CD8-positive, alpha-beta memory T cell (primary cell): ENCODE data around the gene SRRT. TPM values are rescaled to one million over a fixed set of nuclear protein-coding genes. Genes with fewer than 3 reads are reported as not detected.

ENCODE experiments used
- CTCF ChIA-PET: fragments of 350-600 bp; sonication (Branson Sonifier 250); formaldehyde crosslinking; loops from one replicate; lab custom pipeline; 2021; ENCODE audit warnings: antibody characterized with exemption; lab: Charles Lee
- POLR2A ChIA-PET: fragments of 350-600 bp; sonication (Branson Sonifier 250); formaldehyde crosslinking; loops from one replicate; lab custom pipeline; 2021; ENCODE audit warnings: antibody characterized with exemption; lab: Charles Lee
- DNase-seq, 5 donors: peaks; one replicate each; pipeline versions ENCODE4 v3.0.0 to v3.0.0-alpha.2; 2020 to 2022; ENCODE audit warnings: mixed read lengths in 1 of 5
- H3K27ac ChIP-seq: one replicate; pipeline ENCODE4 v1.7.0; 2013; ENCODE audit warnings: low read depth, mild to moderate bottlenecking, low read length, moderate library complexity
- H3K27me3 ChIP-seq: 2 replicates; pipeline ENCODE4 v1.7.0; 2013; ENCODE audit warnings: low read length, mild to moderate bottlenecking; ENCODE audit not compliant: insufficient read depth, poor library complexity, severe bottlenecking
- H3K36me3 ChIP-seq: 2 replicates; pipeline ENCODE4 v1.7.0; 2013; ENCODE audit warnings: mild to moderate bottlenecking, low read length, moderate library complexity; ENCODE audit not compliant: insufficient read depth
- H3K4me1 ChIP-seq: 2 replicates; pipeline ENCODE4 v1.7.0; 2013; ENCODE audit warnings: mild to moderate bottlenecking, low read length, moderate library complexity; ENCODE audit not compliant: insufficient read depth
- H3K4me3 ChIP-seq: 2 replicates; pipeline ENCODE4 v1.7.0; 2013; ENCODE audit warnings: mild to moderate bottlenecking, low read length
- H3K9me3 ChIP-seq: 2 replicates; pipeline ENCODE4 v1.7.0; 2013; ENCODE audit warnings: mild to moderate bottlenecking, low read length
- H3K27ac Mint-ChIP-seq, 8 donors: one replicate each; pipeline ENCODE4 v1.8.0; 2020 to 2021; ENCODE audit warnings: mixed read lengths in 8 of 8, mild to moderate bottlenecking in 6 of 8, inconsistent platforms in 3 of 8, moderate library complexity in 3 of 8
- H3K27me3 Mint-ChIP-seq, 2 donors: one replicate each; pipeline ENCODE4 v1.8.0; 2020 to 2021; ENCODE audit warnings: mixed read lengths in 2 of 2, mild to moderate bottlenecking in 1 of 2, moderate library complexity in 1 of 2
- H3K36me3 Mint-ChIP-seq, 3 donors: one replicate each; pipeline ENCODE4 v1.8.0; 2020 to 2021; ENCODE audit warnings: mixed read lengths in 3 of 3, inconsistent platforms in 1 of 3, mild to moderate bottlenecking in 1 of 3
- H3K4me1 Mint-ChIP-seq, 3 donors: one replicate each; pipeline ENCODE4 v1.8.0; 2020 to 2021; ENCODE audit warnings: mixed read lengths in 3 of 3, inconsistent platforms in 1 of 3, mild to moderate bottlenecking in 1 of 3
- H3K4me3 Mint-ChIP-seq, 7 donors: one replicate each; pipeline ENCODE4 v1.8.0; 2020 to 2021; ENCODE audit warnings: mixed read lengths in 7 of 7, mild to moderate bottlenecking in 6 of 7, moderate library complexity in 4 of 7, inconsistent platforms in 2 of 7
- H3K9me3 Mint-ChIP-seq, 5 donors: one replicate each; pipeline ENCODE4 v1.8.0; 2020 to 2022; ENCODE audit warnings: mixed read lengths in 5 of 5, mild to moderate bottlenecking in 3 of 5, moderate library complexity in 2 of 5, inconsistent platforms in 1 of 5
- polyA plus RNA-seq: library from polyadenylated mRNA; unstranded; fragments of 300-500 nt; fragmentation: Illumina TruSeq; gene quantifications from one replicate; pipeline ENCODE4 v1.2.3, GENCODE V29; 2021
- total RNA-seq, 2 experiments: library from RNA; stranded (reverse); gene quantifications; one replicate each; pipeline ENCODE4 v1.2.3, GENCODE V29; 2021

Gene SRRT, protein sequence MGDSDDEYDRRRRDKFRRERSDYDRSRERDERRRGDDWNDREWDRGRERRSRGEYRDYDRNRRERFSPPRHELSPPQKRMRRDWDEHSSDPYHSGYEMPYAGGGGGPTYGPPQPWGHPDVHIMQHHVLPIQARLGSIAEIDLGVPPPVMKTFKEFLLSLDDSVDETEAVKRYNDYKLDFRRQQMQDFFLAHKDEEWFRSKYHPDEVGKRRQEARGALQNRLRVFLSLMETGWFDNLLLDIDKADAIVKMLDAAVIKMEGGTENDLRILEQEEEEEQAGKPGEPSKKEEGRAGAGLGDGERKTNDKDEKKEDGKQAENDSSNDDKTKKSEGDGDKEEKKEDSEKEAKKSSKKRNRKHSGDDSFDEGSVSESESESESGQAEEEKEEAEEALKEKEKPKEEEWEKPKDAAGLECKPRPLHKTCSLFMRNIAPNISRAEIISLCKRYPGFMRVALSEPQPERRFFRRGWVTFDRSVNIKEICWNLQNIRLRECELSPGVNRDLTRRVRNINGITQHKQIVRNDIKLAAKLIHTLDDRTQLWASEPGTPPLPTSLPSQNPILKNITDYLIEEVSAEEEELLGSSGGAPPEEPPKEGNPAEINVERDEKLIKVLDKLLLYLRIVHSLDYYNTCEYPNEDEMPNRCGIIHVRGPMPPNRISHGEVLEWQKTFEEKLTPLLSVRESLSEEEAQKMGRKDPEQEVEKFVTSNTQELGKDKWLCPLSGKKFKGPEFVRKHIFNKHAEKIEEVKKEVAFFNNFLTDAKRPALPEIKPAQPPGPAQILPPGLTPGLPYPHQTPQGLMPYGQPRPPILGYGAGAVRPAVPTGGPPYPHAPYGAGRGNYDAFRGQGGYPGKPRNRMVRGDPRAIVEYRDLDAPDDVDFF
- total RNA-seq (100 to 1,000 TPM; 285 to 290 TPM), polyA plus RNA-seq (90.7 TPM)

DNA sequence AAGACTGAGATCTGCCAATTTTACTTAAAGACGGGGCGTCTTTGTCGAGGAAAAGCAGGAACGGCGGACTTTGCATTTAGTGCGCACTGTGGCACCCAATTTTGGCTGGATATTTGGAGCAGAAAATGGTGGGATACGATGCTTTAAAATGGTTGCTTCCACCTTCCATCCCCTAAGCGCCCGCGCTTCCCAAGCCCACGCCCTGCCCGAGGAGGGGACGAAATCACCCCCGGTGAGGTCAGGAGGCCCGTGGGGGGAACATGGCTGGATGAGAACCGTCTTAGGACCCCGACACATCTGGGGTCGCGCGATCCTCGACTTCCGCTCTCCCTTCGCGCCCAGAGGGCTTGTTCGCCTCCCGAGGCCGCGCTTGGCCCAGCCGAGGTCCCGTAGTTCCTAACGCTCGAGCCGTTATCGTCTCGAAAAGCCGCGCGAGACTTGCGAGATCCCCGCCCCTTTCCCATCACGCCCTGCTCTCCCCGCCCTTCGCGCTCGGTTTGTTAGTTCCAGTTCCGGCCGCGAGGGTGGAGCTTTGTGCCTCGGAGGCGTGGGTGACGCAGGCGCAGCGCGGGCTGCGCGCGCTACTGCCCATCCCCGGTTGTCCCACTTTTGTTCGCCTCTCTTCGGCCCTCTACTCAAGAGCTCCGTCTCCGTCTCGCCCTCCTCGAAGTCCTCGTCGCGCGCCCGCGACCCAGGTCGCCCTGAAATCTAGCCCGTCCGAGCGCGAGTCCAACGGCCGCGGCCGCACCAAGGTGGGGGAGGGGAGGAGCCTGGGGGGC, at the start of gene SRRT:
Gene SRRT, plus strand, starts transcription at position 527 of the 779 bp plus-strand sequence. CDS start 488 bp downstream, outside the sequence.
- no peaks in the 10 kb centered on the region for H3K9me3 ChIP-seq
- no peaks in the 10 kb centered on the region for H3K27me3 ChIP-seq
- H3K27ac ChIP-seq: peak within 1 kb of the TSS; percentile 86
- Mint-ChIP-seq H3K36me3 (peaks cover 0 to 54% (median 13%) of the 10 kb centered on the region in 3 donors), H3K27me3 (no peaks in the 10 kb centered on the region), H3K4me3 (peak within 1 kb of the TSS; percentile 96 to 99 (median 99)), H3K27ac (peak within 1 kb of the TSS; percentile 91 to 99 (median 98)), H3K4me1 (peaks cover 44 to 53% (median 52%) of the 10 kb centered on the region in 3 donors), H3K9me3 (no peaks in the 10 kb centered on the region)
- peak within 1 kb of the TSS; percentile 84 for H3K4me3 ChIP-seq
- peaks cover 29% of the 10 kb centered on the region for H3K4me1 ChIP-seq
- peak; percentile 97 to 98 (median 98) for DNase-seq
- POLR2A ChIA-PET: interaction anchor here (0.6 to 4.3 kb wide), 14 partner anchors 8 to 726 kb away, joined by 3 to 102 read pairs (median 4); partner anchors contain the start of genes LAMTOR4, POP7, SLC12A9 and TRIM56
- H3K36me3 ChIP-seq: peaks cover 8% of the 10 kb centered on the region
- CTCF ChIA-PET: interaction anchor here (0.7 to 6.1 kb wide), 7 partner anchors 14 to 370 kb away, joined by 3 to 48 read pairs (median 4); partner anchors contain the start of genes SLC12A9 and UFSP1

DNA sequence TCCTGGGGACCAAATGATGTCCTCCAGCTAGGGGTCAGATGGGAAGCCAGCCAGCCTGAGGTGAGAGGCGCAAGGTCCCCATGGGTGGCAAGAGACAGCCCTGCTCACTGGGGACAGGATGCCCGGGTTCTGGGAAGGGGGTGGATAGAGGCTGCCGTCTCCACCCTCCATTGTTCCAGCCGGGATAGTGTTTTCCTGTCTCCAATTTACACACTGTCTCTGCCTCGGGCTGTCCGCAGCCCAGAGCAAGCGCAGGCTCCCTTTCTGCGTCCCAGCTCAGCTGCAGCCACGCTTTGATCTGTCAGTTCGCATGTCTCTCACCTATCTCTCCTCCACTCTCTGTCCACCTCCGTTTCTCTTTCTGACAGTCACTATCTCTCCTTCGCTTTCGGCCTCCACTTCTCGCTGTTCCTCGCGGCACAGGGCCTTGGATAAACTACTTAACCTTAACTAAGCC, 49.7 kb upstream of the SRRT start:
- no peak for DNase-seq
- ChIA-PET CTCF (no interaction called here), POLR2A (no interaction called here)
- Histone ChIP-seq H3K36me3 (no peaks in the 10 kb centered on the region), H3K9me3 (no peaks in the 10 kb centered on the region), H3K4me1 (peaks cover 13% of the 10 kb centered on the region), H3K27me3 (peaks cover 17% of the 10 kb centered on the region), H3K27ac (peak overlapping the region; percentile 59), H3K4me3 (no peak overlapping the region)
- Mint-ChIP-seq H3K27me3 (peaks cover 34 to 46% of the 10 kb centered on the region in 2 donors), H3K36me3 (peaks cover 0 to 3% (median 2%) of the 10 kb centered on the region in 3 donors), H3K4me1 (peaks cover 16 to 27% (median 24%) of the 10 kb centered on the region in 3 donors), H3K27ac (peak overlapping the region in 1 of 8 donors; percentile 43), H3K9me3 (peaks cover 0 to 4% (median 0%) of the 10 kb centered on the region in 5 donors), H3K4me3 (no peak overlapping the region)

- Histone ChIP-seq H3K36me3 (no peaks in the 10 kb centered on the region), H3K27ac (peak overlapping the region; percentile 59), H3K9me3 (no peaks in the 10 kb centered on the region), H3K4me3 (no peak overlapping the region), H3K27me3 (peaks cover 17% of the 10 kb centered on the region), H3K4me1 (peaks cover 13% of the 10 kb centered on the region)
- peak overlapping the region in 2 of 8 donors; percentile 1 to 82 for H3K27ac Mint-ChIP-seq
- H3K4me1 Mint-ChIP-seq: peaks cover 16 to 27% (median 24%) of the 10 kb centered on the region in 3 donors
- POLR2A ChIA-PET: no interaction called here
- DNase-seq: no peak
- H3K27me3 Mint-ChIP-seq: peaks cover 34 to 50% of the 10 kb centered on the region in 2 donors
- CTCF ChIA-PET: no interaction called here
- peak overlapping the region; percentile 31 to 89 (median 71) for H3K4me3 Mint-ChIP-seq
- H3K9me3 Mint-ChIP-seq: peaks cover 0 to 4% (median 0%) of the 10 kb centered on the region in 5 donors
- peaks cover 0 to 3% (median 2%) of the 10 kb centered on the region in 3 donors for H3K36me3 Mint-ChIP-seq
These were observed 49.0 kb upstream of the SRRT start for GRCh38 chr7:100825751-100826513.

- peaks cover 0 to 3% (median 2%) of the 10 kb centered on the region in 3 donors for H3K36me3 Mint-ChIP-seq
- Histone ChIP-seq H3K27me3 (peaks cover 17% of the 10 kb centered on the region), H3K9me3 (no peaks in the 10 kb centered on the region), H3K4me1 (peaks cover 13% of the 10 kb centered on the region), H3K36me3 (no peaks in the 10 kb centered on the region), H3K27ac (peak overlapping the region; percentile 59), H3K4me3 (no peak overlapping the region)
- peak overlapping the region; percentile 31 to 89 (median 71) for H3K4me3 Mint-ChIP-seq
- H3K9me3 Mint-ChIP-seq: peaks cover 0 to 4% (median 0%) of the 10 kb centered on the region in 5 donors
- H3K4me1 Mint-ChIP-seq: peaks cover 16 to 27% (median 24%) of the 10 kb centered on the region in 3 donors
- peaks cover 34 to 50% of the 10 kb centered on the region in 2 donors for H3K27me3 Mint-ChIP-seq
- H3K27ac Mint-ChIP-seq: peak overlapping the region in 1 of 8 donors; percentile 1
- ChIA-PET POLR2A (no interaction called here), CTCF (no interaction called here)
- no peak for DNase-seq
These were observed 48.2 kb upstream of the SRRT start for GRCh38 chr7:100826514-100827329.

GRCh38 chr7:100827330-100828226, 47.3 kb upstream of the SRRT start, which contains the start of gene EPHB4:
TSS of gene EPHB4 (minus strand) at chr7:100827523. CDS start at chr7:100827030, 493 bp downstream.
- Histone ChIP-seq H3K27ac (peak within 1 kb of the TSS; percentile 59), H3K27me3 (peaks cover 17% of the 10 kb centered on the region), H3K9me3 (no peaks in the 10 kb centered on the region), H3K4me3 (peak within 1 kb of the TSS; percentile 51), H3K36me3 (no peaks in the 10 kb centered on the region), H3K4me1 (peaks cover 13% of the 10 kb centered on the region)
- peaks cover 0 to 3% (median 2%) of the 10 kb centered on the region in 3 donors for H3K36me3 Mint-ChIP-seq
- H3K27ac Mint-ChIP-seq: peak within 1 kb of the TSS in 1 of 8 donors; percentile 1
- peaks cover 0 to 4% (median 0%) of the 10 kb centered on the region in 5 donors for H3K9me3 Mint-ChIP-seq
- H3K4me3 Mint-ChIP-seq: peak within 1 kb of the TSS; percentile 55 to 89 (median 71)
- ChIA-PET POLR2A (interaction anchor here (0.7 to 1.0 kb wide), 2 partner anchors 25 to 61 kb away, joined by 5 to 8 read pairs; partner anchors contain the start of gene SLC12A9), CTCF (interaction anchor here (1.4 kb wide), 1 partner anchor 23 kb away, joined by 3 read pairs; no protein-coding TSS in a partner anchor)
- peak in 1 of 5 donors; percentile 12 for DNase-seq
- peaks cover 16 to 27% (median 24%) of the 10 kb centered on the region in 3 donors for H3K4me1 Mint-ChIP-seq
- H3K27me3 Mint-ChIP-seq: peaks cover 37 to 50% of the 10 kb centered on the region in 2 donors
